IPS-NIHi7 (cell line): ENCODE data around the gene C14orf180.

Source experiments
- DNase-seq: peaks from one replicate; pipeline ENCODE4 v3.0.0; 2012; ENCODE audit warnings: mixed read lengths; ENCODE audit errors: extremely low spot score

Gene C14orf180

DNA sequence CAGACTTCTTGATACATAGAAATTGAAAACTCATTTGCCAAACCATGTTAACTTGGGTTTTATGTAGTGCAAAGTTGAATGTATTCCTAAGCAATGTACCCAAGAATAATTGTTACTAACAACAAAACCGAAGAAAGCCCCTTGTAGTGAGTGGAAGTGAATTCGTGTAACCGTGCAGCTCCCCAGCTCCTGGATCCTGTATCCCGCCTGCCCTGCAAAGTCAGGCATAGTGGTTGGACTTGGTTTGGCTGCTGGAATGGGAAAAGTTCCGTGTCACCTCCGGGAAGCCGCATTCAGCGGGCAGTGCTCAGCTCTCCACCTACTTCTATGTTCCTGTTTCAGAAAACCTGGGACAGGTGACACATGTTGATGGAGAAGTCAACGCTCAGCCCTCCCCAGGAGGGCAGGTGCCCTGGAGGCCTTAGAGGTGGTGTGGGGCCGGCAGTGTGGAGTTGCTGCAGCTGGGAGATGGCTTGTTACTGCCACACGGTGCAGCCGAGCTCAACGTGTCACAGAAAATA is 29.2 kb upstream of the C14orf180 start:
- no peak for DNase-seq

DNA sequence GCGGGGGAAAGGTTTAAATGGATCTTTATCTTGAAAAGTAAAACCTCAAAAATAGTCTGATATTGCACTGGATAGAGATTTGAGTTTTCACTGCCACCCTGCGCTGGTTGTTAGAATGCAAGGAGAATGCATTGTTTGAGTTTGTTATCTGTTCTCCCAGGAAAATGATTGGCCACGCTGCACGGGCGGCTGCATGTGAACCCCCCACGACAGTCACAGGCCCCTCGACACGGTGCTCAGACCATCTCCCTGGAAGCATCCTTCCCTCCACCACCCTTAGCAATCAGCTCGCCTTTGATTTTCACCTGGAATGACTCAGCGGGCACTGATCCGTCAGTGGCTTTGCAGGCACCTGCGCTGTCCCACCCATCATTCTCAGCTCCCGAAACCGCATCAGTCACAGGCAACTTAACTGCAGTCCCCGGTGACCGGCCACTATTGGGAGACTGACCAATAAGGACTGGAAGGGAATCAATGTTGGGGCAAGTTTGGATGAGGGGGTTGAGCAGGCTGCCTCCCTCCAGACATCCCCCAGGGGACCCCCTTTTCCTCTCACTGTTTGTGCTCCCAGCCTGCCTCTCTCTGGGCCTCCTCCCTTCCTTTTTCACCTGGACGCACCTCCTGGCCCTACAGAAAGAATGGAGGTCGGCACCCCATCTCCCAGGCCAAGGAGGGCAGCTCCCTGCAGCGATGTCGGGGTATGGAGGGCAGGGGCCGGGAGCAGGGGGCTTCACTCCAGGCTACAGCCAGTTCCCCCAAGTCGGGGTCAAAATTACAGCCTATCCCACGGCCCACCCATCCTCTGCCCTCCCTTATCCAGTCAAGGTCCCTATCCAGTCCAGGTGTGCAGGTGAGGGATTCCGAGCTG is 28.5 kb upstream of the C14orf180 start:
- DNase-seq, result no peak

DNA sequence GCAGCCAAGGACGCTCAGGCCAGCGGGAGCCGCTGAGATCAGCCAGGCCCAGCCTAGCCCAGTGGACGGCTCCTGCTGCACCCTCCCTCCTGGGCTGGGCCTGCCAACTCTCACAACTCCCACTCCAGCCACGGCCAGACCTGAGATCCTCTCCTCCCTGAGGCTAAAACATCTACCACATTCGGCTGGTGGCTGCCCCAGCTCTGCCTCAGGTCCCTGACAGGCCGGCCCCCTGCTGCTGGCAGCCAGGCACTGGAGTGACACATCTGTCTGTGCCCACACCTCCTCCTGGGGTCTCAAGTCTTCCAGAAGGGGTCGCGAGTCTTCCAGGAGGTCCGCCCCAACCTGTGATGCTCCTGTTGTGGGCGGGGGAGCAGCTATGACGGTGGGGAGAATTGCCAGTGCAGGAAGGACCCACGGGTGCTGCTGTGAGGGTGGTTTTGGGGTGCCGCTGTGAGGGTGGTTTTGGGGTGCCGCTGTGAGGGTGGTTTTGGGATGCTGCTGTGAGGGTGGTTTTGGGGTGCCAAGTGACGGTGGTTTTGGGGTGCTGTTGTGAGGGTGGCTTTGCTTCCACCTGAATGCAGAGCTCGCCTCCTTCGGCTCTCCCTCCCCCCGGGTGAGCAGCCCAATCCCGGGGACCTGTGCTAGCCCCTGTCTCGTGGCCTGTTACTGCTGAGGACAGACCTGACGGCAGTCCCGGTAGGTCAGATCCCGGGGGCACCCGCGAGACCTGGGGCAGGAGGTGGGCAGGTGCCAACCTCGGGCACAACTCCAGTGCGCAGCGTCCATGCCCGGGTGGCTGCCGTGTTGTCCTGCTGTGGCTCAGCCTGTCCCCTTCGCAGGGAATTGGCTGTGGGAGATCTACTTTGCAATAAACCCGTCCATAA is 27.5 kb upstream of the C14orf180 start:
- DNase-seq, result no peak

DNA sequence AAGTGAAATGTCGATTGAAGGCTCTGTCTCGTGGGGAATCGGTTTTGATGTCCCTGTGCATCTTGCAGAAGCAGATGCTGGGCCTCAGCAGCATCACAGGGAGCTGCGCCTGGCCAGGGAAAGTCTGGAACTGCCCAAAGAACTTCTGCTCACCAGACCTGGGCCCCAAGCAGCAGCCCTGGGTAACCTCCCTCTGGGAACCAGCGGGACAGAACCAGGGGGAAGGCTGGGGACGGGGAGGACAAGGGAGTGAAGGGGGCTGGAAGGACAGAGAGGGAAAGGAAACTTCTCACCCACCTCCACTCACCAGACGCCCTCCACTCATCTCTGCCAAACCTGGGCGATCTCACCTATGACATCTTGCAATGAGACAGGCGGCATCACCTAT is 26.8 kb upstream of the C14orf180 start:
- DNase-seq, result no peak

DNA sequence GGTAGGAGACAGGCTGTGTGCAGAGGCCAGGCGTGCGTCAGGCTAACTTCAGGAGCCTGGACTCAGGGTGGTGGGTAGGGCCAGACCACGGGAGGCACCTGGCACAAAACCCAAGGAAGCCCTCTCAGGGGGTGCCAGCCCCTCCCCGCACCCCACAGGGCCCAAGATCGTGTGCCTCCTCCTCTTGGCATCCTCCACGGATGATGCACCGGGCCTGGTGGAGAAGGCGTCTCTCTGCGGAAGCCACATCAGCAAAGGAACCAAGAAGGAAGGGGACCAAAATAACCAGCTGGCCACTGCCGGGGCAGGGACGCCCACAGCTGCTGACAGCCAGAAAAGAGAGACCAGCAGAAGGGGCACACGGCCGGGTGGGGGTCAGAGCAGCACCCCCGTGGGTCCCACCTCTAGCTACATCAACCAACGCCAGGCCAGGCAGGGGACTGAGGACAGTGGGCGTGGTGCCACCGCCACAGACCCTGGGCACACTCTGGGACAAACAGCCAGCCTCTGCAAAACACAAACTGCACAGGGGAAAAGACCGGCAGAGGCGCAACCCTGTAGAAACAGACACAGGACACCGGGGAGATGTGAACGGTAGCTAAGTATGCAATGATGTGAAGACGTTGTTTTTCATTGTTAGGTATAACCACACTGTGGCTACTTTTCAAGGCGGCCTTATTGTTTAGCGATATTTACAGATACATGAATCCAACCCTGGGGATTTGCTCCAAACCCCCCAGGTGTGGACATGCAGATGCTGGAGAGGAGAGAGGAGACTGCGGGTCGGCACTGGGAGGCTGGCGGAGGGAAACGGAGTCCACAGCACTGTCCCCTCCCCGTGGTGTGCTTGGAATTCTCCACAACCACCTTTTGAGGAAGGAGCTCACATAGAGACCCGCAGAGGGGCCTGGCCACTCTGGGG is 26.1 kb upstream of the C14orf180 start:
- no peak for DNase-seq

DNA sequence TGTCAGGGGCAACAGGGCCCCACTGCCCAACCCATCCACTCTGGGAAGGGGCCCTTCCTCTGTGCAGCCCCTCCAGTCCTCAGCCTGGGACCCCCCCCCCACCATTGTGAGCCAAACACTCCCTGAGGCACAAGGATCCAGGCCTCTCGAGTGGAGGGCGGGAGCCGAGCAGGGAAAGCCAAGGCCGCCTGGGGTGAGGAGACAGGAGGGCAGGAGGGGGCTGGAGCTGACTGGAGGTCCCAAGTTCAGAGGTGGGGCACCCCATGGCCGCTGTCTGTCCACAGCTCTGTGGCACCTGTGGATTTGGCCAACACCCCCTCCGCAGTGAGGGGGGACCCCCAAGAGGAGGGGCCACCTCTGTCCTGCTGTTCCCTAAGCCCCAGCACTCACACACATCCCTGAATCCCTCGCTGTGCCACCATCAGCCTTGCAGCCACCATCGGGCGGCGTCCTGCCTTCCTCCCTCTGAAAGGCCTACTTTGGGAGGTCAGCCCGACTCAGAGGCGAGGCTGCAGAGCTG is 25.4 kb upstream of the C14orf180 start:
- DNase-seq, result no peak

DNA sequence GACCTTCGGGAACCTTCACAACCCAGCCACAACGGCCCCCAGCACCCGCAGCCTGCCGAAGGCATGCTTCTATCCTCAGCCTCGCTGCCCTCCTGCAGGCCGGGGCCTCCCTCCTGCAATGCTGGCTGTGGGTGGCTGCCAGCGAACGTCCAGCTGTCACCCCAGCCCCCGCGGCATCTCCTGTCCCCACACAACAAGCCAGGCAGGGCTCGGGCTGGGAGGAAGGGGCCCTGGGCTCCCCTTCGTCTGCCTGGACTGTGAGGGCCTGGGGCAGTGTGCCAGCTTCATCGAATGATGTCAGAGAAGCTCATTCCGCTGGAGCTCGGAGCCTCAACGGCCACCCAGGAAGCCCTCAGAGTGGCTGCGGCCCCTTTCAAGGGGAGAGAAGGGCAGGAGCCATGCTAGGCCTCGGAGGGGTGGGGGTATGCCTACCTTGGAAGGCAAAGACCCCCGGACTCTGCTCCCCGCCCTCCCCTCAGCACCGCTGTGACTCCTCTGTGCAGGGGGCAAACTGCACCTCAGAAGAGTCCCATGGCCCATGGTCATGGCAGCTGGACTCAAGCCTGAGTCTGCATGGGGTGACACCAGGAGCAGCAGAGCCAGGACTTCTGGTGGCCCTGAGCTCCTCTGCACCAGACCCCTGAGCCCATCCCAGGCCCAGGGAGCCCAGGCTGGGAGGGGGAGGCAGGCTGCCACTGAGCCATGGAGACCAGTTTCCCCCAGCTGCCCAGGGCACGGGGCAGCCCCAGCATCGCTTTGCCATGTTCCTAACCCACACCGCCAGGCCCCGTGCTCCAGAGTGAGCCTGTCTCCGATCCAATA is 24.7 kb upstream of the C14orf180 start:
- DNase-seq, result no peak

DNA sequence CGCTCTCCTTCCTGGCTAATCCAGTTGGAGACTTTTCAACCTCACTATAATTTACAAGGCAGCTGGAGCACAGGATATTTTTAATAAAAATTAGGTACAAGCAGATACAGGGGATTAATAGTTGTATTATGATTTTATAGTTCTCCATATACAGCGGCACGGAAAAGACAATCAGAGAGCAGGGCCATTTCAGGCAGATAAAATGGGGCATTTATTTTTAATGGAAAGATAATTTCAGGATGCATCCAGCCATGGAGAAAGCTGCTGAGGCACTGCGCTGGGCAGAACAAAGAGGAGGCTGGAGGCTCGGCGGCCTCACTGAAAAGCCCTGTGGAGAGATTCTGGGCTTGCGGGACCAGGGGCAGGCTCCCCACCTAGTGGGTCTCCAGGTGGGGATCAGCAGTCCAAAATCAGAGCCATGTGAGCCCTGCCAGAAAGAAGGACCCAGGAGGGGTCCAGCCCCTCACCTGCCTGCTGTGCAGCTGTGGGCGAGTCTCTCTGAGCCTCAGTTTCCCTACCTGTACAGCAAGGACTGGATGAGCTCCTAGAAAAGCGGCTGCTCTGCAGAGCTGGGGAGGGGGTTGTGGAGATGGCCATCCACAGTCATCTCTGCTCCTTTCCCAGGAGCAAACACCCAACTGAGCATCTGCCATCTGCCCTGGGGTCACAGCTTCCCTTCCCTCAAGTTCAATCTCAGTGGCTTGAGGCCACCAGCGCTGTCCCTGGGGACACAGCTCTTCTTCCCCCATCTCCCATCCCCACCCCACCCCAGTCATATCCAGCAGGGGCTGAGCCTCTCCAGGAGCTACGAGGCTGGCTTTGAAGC is 23.9 kb upstream of the C14orf180 start:
- DNase-seq, result no peak

DNA sequence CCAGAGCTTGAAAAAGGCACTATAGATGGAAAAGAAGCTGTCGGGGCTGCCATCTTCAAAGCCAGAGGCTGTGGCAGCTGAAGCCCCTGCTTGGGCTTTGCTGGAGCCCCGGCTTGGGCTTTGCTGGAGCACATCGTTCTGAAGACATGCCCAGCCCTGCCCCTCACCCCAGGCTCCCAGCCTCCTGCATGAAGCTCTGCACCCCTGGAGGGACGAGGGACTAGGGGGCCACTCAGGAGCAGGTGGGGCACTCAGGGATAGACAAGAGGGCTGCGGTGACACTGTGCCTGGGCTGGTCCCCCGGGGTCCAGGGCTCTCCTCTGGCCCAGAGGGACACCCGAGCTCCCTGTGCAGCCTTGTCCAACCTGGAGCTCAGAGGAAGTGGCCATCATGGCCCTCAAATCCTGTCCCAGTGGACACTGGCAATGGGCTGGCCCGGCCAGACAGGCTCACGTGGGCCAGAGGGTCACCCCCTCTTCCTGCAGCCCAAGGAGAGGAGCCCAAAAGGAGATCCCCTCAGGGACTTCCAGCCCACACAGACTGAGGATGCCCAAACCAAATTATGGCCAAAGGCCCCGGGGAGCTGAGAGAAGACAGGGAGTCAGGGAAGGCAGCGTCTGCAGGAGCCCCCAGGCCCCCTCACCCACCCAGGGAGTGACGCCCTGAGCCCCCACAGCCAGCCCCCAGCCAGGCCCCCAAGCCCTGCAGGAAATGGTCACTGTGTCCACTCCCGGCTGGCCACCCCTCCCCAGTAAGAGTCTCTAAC is 23.1 kb upstream of the C14orf180 start:
- no peak for DNase-seq

DNA sequence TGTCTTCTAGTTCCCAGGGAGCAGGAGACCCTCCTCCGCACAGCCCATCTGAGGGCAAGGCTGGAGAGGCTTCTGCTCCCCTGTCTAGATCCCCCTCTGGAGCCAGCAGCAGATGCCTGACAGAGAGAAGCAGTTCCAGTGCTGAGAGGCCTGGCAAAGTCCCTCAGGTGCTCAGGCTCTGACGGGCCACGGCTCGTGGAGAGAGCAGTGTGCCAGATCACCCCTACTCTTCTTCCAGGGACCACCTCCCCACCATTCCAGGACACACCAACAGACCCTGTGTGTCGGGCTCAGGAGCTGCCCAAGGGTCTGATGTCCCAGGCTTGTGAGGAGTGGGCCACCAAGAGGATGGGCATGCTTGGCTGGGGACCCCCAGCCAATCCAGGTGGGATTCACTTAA is 22.5 kb upstream of the C14orf180 start:
- no peak for DNase-seq

DNA sequence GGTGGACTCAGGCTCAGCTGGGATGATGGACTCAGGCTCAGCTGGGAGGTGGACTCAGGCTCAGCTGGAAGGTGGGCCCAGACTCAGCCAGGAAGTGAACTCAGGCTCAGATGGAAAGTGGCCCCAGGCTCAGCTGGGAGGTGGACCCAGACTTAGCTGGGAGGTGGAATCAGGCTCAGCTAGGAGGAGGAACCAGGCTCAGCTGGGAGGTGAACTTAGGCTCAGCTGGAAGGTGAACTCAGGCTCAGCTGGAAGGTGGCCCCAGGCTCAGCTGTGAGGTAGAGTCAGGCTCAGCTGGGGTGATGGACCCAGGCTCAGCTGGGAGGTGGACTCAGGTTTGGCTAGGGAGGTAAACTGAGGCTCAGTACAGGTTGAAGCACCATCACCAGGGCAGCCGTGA is 21.8 kb upstream of the C14orf180 start:
- no peak for DNase-seq

DNA sequence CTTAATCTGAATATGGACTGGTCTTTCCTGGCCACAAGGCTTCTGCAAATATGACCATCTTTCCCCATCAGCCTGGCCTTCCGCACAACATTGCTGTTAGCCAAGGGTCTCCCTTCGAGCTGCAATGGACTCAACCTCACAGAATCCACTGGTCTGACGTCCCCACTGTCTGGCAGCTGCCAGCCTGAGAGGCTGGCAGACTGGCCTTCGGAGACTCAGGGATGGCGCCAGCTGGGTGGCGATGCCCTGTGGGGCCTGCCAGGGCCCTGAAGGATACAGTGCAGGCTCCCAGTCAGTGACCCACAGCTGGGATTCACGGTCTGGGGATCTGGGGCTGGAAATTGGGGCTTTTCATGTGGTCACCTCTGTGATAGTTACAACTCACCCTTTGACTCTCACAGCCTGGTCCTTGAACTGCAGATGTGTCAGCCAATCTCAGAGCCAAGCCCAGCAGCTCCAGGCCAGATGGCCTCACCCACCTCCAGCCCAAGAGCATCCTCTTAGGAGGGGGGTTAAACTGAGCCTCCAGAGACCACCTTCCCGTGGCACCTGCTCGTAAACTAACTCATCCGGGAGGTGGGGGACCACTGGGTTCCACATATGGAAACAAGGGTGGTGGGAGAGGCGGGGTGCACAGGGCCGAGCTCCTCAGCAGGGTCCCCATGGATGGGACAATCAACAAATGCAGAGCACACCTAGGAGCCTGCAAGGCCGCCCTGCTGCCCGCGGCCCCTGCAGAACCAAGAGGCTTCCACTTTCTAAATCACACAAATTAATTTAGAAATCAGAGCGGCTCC is 21.1 kb upstream of the C14orf180 start:
- no peak for DNase-seq

DNA sequence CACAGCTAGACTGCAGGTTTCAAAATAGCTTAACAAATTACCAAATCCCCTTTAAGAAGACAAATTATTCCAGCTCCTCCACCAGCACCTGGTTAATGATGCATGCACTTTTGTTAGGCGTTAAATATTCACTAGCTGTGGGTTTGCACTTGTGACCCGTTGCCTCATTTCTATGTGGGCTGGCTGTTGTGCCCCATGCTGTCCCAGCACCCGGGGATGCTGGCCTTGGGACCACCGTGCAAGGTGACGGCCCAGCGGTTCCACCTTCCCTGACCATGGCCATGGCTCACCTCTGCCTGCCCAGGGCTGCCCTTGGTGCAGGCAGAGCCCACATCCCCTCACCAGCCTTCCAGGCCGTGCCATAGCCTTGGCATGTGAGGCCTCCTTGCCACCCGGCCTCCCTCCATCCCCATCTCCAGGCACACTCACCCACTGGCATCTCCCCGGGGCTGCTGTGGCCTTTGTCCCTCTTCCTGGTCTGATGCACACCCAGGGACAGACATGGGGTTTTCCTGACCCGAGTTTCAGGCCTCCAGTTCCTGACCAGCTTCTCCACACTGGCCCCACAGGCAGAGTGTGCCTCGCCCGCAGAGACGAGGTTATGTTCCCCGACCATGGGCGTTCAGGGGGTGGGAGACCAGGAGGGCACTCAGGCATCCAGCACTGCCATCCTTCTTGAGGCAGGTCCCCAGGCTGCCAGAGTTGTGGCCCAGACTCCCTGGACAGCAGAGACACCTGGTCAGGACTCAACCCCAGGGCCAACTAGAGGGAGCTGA is 20.3 kb upstream of the C14orf180 start:
- DNase-seq, result no peak

DNA sequence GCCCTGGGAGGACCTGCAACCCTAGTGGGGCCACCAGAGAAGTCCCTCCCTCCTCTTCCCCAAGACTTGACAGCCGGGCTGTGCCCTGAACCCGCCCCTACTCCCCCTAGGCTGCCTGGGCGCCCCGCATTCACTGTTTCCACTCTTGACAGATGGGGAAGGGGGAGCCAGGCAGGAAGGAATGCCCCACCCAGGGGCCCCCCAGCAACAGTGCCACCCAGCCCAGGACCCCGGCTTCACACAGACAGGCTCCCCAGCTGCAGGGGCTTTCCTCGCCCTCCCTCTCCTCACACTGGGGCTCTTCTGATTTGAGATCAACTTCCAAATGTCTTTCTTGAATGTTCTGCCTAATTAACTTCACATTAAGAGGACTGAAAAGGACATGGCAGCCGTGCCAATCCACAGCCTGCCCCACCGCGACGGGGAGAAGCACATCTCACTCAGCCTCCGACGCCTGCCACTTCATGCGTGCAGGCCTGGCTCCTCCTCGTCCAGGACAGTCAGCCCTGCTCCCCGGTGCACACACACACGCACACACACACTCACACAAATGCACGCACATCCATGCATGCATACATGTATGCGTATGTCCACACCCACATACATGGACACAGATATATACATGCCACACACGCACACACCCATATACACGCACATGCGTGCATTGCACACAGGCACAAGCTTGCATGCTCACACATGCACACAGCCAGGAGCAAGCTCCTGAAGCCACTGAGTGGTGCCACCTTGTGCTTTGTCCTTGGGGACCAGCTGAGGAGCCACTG is 19.6 kb upstream of the C14orf180 start:
- DNase-seq, result no peak

DNA sequence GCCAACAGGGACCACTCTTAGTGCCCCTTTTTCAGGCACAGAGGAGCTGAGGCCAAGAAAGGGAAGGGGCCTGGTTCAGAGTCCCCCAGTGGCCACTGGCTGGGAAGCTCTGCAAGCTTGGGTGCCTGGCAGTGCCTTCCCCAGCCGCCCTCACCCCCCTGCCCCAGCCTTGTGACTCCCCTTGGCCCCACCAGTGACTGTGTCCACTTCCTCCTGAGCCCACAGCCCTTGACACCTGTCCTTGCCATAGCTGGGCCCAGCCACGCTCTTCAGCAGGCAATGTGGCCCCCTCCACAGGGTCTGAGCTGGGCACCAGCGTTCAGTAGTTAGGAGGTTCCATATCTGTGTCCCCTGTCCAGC is 19.0 kb upstream of the C14orf180 start:
- no peak for DNase-seq

DNA sequence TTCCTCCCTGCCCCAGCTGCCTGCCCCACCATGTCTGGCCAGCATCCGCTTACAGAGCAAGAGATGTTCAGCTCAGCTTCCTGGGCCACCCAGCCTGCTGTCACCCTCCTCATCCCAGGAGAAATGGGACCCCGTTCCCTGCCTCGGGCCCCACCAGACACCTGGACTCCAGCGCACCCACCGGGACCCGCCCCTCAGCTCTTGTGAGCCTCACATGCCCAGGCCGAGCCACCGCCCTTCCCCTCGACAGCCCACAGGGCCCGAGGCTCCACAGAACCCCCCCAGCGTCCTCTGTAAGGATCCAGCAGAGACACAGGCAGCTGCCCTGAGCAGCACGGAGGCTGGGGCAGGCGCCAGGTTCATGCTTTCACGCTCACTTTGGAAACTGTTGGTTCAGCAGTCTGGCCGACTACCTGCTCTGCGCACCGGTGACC is 18.4 kb upstream of the C14orf180 start:
- no peak for DNase-seq
